ENCODE measurements around the gene PDE8A. TPM values are rescaled to one million over a fixed set of nuclear protein-coding genes. Genes with fewer than 3 reads are reported as not detected.

Gene PDE8A
- total and polyA plus RNA-seq, 2 of the 13 experiments (the other 11 are each of a cell fraction or from before 2014, with no cell fraction given), result 26.3 to 48.5 TPM

DNA sequence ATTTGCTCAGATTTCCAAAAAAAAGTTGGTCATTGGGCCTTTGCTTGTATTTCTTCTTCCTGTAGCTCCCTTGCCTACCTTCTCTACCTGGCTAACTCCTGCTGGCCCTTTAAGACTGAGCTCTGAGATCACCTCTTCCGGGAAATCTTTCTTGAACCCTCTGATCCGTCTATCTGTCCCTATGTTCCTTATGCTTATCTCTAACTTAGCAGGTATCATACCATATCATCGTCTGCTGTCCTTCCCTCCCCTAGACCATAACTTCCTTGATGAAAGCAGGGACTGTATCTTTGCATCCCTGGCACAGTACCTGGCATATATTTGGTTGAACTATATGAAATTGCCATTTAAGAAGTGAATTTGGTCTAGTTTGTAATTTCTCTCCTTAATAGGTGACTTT is 42.3 kb downstream of the PDE8A start (continued):
- TF ChIP-seq ZNF326 (CRISPR knock-in tag; IDR thresholded peaks at IDR 0.05; ENCODE audit: borderline replicate concordance), result no peak
- TF ChIP-seq, protein P1, sequence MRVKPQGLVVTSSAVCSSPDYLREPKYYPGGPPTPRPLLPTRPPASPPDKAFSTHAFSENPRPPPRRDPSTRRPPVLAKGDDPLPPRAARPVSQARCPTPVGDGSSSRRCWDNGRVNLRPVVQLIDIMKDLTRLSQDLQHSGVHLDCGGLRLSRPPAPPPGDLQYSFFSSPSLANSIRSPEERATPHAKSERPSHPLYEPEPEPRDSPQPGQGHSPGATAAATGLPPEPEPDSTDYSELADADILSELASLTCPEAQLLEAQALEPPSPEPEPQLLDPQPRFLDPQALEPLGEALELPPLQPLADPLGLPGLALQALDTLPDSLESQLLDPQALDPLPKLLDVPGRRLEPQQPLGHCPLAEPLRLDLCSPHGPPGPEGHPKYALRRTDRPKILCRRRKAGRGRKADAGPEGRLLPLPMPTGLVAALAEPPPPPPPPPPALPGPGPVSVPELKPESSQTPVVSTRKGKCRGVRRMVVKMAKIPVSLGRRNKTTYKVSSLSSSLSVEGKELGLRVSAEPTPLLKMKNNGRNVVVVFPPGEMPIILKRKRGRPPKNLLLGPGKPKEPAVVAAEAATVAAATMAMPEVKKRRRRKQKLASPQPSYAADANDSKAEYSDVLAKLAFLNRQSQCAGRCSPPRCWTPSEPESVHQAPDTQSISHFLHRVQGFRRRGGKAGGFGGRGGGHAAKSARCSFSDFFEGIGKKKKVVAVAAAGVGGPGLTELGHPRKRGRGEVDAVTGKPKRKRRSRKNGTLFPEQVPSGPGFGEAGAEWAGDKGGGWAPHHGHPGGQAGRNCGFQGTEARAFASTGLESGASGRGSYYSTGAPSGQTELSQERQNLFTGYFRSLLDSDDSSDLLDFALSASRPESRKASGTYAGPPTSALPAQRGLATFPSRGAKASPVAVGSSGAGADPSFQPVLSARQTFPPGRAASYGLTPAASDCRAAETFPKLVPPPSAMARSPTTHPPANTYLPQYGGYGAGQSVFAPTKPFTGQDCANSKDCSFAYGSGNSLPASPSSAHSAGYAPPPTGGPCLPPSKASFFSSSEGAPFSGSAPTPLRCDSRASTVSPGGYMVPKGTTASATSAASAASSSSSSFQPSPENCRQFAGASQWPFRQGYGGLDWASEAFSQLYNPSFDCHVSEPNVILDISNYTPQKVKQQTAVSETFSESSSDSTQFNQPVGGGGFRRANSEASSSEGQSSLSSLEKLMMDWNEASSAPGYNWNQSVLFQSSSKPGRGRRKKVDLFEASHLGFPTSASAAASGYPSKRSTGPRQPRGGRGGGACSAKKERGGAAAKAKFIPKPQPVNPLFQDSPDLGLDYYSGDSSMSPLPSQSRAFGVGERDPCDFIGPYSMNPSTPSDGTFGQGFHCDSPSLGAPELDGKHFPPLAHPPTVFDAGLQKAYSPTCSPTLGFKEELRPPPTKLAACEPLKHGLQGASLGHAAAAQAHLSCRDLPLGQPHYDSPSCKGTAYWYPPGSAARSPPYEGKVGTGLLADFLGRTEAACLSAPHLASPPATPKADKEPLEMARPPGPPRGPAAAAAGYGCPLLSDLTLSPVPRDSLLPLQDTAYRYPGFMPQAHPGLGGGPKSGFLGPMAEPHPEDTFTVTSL (CRISPR knock-in tag; IDR thresholded peaks at IDR 0.05; ENCODE audit: borderline replicate concordance), result no peak
- TF ChIP-seq, protein P2, sequence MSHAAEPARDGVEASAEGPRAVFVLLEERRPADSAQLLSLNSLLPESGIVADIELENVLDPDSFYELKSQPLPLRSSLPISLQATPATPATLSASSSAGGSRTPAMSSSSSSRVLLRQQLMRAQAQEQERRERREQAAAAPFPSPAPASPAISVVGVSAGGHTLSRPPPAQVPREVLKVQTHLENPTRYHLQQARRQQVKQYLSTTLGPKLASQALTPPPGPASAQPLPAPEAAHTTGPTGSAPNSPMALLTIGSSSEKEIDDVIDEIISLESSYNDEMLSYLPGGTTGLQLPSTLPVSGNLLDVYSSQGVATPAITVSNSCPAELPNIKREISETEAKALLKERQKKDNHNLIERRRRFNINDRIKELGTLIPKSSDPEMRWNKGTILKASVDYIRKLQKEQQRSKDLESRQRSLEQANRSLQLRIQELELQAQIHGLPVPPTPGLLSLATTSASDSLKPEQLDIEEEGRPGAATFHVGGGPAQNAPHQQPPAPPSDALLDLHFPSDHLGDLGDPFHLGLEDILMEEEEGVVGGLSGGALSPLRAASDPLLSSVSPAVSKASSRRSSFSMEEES (CRISPR knock-in tag; IDR thresholded peaks at IDR 0.05), result no peak
- TF ChIP-seq, protein P3, sequence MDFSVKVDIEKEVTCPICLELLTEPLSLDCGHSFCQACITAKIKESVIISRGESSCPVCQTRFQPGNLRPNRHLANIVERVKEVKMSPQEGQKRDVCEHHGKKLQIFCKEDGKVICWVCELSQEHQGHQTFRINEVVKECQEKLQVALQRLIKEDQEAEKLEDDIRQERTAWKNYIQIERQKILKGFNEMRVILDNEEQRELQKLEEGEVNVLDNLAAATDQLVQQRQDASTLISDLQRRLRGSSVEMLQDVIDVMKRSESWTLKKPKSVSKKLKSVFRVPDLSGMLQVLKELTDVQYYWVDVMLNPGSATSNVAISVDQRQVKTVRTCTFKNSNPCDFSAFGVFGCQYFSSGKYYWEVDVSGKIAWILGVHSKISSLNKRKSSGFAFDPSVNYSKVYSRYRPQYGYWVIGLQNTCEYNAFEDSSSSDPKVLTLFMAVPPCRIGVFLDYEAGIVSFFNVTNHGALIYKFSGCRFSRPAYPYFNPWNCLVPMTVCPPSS (IDR thresholded peaks at IDR 0.05), result no peak
- TF ChIP-seq, protein P4, sequence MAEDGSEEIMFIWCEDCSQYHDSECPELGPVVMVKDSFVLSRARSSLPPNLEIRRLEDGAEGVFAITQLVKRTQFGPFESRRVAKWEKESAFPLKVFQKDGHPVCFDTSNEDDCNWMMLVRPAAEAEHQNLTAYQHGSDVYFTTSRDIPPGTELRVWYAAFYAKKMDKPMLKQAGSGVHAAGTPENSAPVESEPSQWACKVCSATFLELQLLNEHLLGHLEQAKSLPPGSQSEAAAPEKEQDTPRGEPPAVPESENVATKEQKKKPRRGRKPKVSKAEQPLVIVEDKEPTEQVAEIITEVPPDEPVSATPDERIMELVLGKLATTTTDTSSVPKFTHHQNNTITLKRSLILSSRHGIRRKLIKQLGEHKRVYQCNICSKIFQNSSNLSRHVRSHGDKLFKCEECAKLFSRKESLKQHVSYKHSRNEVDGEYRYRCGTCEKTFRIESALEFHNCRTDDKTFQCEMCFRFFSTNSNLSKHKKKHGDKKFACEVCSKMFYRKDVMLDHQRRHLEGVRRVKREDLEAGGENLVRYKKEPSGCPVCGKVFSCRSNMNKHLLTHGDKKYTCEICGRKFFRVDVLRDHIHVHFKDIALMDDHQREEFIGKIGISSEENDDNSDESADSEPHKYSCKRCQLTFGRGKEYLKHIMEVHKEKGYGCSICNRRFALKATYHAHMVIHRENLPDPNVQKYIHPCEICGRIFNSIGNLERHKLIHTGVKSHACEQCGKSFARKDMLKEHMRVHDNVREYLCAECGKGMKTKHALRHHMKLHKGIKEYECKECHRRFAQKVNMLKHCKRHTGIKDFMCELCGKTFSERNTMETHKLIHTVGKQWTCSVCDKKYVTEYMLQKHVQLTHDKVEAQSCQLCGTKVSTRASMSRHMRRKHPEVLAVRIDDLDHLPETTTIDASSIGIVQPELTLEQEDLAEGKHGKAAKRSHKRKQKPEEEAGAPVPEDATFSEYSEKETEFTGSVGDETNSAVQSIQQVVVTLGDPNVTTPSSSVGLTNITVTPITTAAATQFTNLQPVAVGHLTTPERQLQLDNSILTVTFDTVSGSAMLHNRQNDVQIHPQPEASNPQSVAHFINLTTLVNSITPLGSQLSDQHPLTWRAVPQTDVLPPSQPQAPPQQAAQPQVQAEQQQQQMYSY (CRISPR knock-in tag; IDR thresholded peaks at IDR 0.05), result no peak
- no peak for TF ChIP-seq FOXO1 (CRISPR knock-in tag; IDR thresholded peaks at IDR 0.05)
- TF ChIP-seq TOPORS (CRISPR knock-in tag; IDR thresholded peaks at IDR 0.05), result no peak
- TF ChIP-seq, protein P5, sequence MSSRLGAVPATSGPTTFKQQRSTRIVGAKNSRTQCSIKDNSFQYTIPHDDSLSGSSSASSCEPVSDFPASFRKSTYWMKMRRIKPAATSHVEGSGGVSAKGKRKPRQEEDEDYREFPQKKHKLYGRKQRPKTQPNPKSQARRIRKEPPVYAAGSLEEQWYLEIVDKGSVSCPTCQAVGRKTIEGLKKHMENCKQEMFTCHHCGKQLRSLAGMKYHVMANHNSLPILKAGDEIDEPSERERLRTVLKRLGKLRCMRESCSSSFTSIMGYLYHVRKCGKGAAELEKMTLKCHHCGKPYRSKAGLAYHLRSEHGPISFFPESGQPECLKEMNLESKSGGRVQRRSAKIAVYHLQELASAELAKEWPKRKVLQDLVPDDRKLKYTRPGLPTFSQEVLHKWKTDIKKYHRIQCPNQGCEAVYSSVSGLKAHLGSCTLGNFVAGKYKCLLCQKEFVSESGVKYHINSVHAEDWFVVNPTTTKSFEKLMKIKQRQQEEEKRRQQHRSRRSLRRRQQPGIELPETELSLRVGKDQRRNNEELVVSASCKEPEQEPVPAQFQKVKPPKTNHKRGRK (CRISPR knock-in tag; IDR thresholded peaks at IDR 0.05), result no peak
- TF ChIP-seq, protein P6, sequence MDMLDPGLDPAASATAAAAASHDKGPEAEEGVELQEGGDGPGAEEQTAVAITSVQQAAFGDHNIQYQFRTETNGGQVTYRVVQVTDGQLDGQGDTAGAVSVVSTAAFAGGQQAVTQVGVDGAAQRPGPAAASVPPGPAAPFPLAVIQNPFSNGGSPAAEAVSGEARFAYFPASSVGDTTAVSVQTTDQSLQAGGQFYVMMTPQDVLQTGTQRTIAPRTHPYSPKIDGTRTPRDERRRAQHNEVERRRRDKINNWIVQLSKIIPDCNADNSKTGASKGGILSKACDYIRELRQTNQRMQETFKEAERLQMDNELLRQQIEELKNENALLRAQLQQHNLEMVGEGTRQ (IDR thresholded peaks at IDR 0.05; ENCODE audit: low read depth, low read length), result no peak
- TF ChIP-seq, protein P6 (CRISPR knock-in tag; IDR thresholded peaks at IDR 0.05; ENCODE audit: borderline replicate concordance), result no peak
